HG02798 (cell line): Measurements from ENCODE around the gene INSIG1.

ENCODE experiments used
- ATAC-seq: cut with Tn5 transposase; IDR thresholded peaks from one replicate; pipeline ENCODE4 v1.9.1; 2021; ENCODE audit warnings: mild to moderate bottlenecking; ENCODE audit not compliant: unreplicated experiment, poor library complexity

Gene INSIG1

DNA sequence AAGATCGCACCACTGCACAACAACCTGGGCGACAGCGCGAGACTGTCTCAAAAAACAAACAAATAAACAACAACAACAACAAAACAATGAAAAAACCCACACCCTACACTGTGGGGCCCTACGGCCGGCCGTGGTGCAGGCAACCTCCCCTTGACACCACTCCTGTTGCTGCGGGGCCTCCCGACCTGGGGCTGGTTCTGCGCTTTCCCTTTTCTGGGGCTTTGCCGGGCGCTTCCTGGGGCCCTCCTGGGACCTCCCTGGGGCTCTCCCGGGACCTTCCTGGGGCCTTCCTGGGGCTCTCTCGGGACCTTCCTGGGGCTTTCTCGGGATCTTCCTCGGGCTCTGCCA lies 46.6 kb downstream of the INSIG1 start:
- peak; percentile 28 for ATAC-seq

- peak; percentile 91 for ATAC-seq
These were observed 47.1 kb downstream of the INSIG1 start for GRCh38 chr7:155344618-155345433.

- peak; percentile 3 for ATAC-seq
These were observed 47.8 kb downstream of the INSIG1 start for GRCh38 chr7:155345490-155345889.

DNA sequence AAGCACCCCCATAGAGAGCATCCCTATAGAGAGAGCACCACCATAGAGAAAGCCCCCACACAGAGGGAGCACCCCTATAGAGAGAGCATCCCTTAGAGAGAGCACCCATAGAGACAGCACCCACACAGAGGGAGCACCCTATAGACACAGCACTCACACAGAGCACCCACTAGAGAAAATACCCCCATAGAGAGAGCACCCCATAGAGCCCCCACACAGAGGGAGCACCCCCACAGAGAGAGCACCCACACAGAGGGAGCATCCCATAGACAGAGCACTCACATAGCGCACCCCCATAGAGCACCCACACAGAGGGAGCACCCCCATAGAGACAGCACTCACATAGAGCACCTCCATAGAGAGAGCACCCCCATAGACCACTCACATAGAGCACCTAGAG lies 48.6 kb downstream of the INSIG1 start:
- no peak for ATAC-seq

DNA sequence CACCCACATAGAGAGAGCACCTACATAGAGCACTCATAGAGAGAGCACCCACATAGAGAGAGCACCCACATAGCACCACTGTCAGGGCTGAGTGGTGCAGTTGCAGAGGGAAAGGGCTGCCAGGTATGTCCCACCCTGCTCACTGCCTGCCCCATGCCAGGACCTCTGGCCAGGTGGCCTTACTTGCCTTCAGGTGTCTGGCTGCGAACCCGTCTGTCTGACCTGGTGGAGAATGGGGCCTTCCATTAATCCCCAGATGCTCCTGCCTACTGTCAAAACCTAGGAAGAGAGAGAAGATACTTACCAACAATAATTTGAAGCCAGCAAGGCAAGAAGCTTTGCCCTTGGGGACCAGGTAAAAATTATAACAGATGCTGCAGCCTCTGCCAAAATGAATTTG lies 51.1 kb downstream of the INSIG1 start:
- no peak for ATAC-seq

- no peak for ATAC-seq
These were observed 52.1 kb downstream of the INSIG1 start for GRCh38 chr7:155349601-155350331.

DNA sequence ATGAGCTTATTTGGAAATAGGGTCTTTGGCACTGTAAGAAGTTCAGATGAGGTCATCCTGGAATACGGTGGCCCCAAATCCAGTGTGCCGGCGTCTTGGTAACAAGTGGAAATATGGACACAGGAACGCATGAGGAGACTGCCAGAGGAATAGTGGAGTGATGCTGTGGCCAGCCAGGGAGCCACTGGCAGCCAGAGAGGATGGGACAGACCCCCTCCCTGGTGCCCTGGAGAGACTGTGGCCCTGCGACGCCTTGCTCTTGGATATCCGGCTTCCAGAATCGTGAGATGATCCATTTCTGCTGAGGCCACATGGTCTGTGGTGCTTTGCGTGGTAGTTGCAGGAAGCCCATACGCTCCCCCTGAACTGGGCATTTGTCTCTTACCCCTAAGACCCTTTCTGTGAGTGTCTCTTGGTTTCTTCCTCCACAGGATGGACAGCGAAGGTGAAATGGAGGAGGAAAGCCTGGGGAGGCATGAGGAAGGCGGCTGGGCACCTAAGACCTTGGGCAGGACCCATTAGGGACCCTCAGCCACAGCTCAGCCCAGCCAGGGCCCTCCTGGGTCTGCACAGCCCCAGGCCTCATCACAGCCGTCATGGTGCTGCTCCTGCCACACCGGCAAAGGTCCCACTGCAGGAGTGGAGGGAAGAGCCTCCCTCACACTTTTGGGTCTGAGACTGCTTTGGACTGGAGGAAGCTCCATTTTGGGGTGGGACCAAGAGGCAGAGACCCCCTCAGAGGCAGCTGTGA lies 53.6 kb downstream of the INSIG1 start:
- no peak for ATAC-seq

- no peak for ATAC-seq
These were observed 54.5 kb downstream of the INSIG1 start for GRCh38 chr7:155352076-155352752.

DNA sequence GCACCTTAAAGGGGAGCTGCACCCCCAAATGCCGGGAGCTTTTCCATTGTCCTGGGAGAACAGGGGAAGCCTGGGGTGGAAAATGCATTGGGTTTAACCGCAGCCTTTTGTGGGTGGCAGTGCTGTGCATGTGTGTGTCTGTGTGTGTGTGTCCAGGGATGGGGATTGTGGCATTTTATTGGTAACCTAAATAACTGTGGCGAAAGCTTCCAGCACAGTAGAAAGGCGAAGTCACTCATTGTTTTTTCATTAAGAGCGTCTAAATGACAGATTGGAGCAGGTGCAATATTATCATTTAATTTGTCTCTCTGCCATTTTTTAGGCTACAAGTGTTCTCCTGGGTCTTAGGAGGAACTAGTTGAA lies 55.1 kb downstream of the INSIG1 start:
- ATAC-seq: no peak

GRCh38 chr7:155353256-155353897 lies 55.7 kb downstream of the INSIG1 start:
- ATAC-seq: no peak

GRCh38 chr7:155354371-155355048 lies 56.8 kb downstream of the INSIG1 start:
- no peak for ATAC-seq

DNA sequence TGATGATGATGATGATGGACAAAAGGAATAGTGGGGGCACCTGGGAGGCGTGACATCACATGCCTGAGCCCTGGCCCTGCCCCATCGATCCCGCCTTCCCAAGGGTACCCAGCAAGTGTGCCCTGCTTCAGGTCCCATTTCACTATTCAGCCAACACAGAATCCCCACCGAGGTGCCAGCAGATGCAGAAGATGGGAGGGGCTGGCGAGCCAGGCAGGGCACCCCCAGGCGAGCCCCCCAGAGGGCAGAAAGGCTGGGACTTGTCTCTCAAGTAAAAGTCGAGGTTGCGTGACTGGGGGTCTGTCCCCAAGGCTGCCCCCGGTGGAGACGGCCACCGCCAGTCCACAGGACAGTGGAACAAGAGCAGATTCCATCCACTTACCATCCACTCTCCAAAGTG lies 57.5 kb downstream of the INSIG1 start:
- no peak for ATAC-seq

- no peak for ATAC-seq
These were observed 58.1 kb downstream of the INSIG1 start for GRCh38 chr7:155355745-155356144.

GRCh38 chr7:155356323-155357105 lies 58.8 kb downstream of the INSIG1 start:
- ATAC-seq: no peak

GRCh38 chr7:155357573-155358041 lies 59.9 kb downstream of the INSIG1 start:
- ATAC-seq: no peak

GRCh38 chr7:155358066-155358947 lies 60.6 kb downstream of the INSIG1 start:
- no peak for ATAC-seq

- ATAC-seq: no peak
These were observed 61.5 kb downstream of the INSIG1 start for GRCh38 chr7:155358948-155359712.
